Right lobe of liver (tissue), 4 donors: ENCODE data around the gene TNKS2.

Source experiments
- POLR2A ChIP-seq: fragments of 450-650 bp; IDR thresholded peaks from one replicate; pipeline ENCODE4 v1.6.1; 2017; ENCODE audit warnings: antibody characterized with exemption, mild to moderate bottlenecking
- TF ChIP-seq, protein P1 (sequence below), 4 donors: fragments of 200-600 bp in 3 of 4; fragments of 450-650 bp in 1 of 4; IDR thresholded peaks; one replicate each; pipeline versions ENCODE4 v1.5.1 to v1.8.0; 2016 to 2022; ENCODE audit warnings: antibody characterized with exemption in 4 of 4, mild to moderate bottlenecking in 2 of 4
- donor health status: DM: no; HTN: no; CAD: no.
- donor health status: DM: no; HTN: no; CAD: no.
- donor health status: DM: no; HTN: yes; CAD: no.

DNA sequence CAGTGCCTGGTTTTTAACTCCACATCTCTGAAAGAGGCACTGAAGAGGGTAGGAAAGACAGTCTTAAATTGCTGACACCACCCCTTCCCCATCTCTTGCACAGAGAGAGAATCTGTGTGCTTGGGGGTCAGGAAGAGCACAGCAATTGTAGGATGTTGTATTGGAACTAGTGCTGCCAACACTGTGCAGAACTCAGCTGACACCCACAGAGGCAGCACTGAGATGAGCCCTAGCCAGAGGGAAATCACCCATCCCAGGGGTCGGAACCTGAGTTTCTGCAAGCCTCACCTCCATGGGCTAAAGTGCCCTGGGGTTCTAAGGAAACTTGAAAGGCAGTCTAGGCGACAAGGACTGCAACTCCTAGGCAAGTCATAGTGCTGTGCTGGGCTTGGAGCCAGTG is 11.0 kb upstream of the TNKS2 start:
- TF ChIP-seq, protein P1, sequence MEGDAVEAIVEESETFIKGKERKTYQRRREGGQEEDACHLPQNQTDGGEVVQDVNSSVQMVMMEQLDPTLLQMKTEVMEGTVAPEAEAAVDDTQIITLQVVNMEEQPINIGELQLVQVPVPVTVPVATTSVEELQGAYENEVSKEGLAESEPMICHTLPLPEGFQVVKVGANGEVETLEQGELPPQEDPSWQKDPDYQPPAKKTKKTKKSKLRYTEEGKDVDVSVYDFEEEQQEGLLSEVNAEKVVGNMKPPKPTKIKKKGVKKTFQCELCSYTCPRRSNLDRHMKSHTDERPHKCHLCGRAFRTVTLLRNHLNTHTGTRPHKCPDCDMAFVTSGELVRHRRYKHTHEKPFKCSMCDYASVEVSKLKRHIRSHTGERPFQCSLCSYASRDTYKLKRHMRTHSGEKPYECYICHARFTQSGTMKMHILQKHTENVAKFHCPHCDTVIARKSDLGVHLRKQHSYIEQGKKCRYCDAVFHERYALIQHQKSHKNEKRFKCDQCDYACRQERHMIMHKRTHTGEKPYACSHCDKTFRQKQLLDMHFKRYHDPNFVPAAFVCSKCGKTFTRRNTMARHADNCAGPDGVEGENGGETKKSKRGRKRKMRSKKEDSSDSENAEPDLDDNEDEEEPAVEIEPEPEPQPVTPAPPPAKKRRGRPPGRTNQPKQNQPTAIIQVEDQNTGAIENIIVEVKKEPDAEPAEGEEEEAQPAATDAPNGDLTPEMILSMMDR (IDR thresholded peaks at IDR 0.05) = no peak
- no peak for TF ChIP-seq POLR2A
